Neutrophil (primary cell): Measurements from ENCODE around the gene COX6B2.

ENCODE experiments used
- H3K27ac ChIP-seq: fragments of 200-600 bp; sonication (generic); 2 replicates; pipeline ENCODE4 v1.5.1; 2016; ENCODE audit warnings: mild to moderate bottlenecking, moderate library complexity
- H3K27me3 ChIP-seq: fragments of 200-600 bp; sonication (generic); 2 replicates; pipeline ENCODE4 v1.6.0; 2016; ENCODE audit warnings: mild to moderate bottlenecking
- H3K36me3 ChIP-seq: fragments of 200-600 bp; sonication (generic); 2 replicates; pipeline ENCODE4 v1.5.1; 2017
- H3K4me1 ChIP-seq, 2 experiments: fragments of 200-600 bp in 1 of 2; sonication (generic) in 1 of 2; 1 replicate in 1 of 2; 2 replicates in 1 of 2; pipeline versions ENCODE4 v1.5.1 to v1.6.1; 2013 to 2016; ENCODE audit warnings: low read depth in 1 of 2, low read length in 1 of 2, mild to moderate bottlenecking in 1 of 2, moderate library complexity in 1 of 2; ENCODE audit not compliant: control insufficient read depth in 1 of 2, insufficient read depth in 1 of 2
- H3K4me3 ChIP-seq, 2 experiments: fragments of 200-600 bp in 1 of 2; sonication (generic) in 1 of 2; 1 replicate in 1 of 2; 2 replicates in 1 of 2; pipeline ENCODE4 v1.5.1; 2013 to 2016; ENCODE audit warnings: low read depth in 1 of 2, low read length in 1 of 2, mild to moderate bottlenecking in 1 of 2, moderate library complexity in 1 of 2
- H3K9me3 ChIP-seq: fragments of 200-600 bp; sonication (generic); 2 replicates; pipeline ENCODE4 v1.5.1; 2016
- CTCF ChIP-seq: fragments of 200-600 bp; sonication (generic); IDR thresholded peaks from 2 replicates; pipeline ENCODE4 v1.5.1; 2016; ENCODE audit warnings: antibody characterized with exemption

COX6B2 gene

GRCh38 chr19:55322204-55322885 is 32.2 kb downstream of the COX6B2 start:
- H3K4me3 ChIP-seq, result no peak overlapping the region
- H3K36me3 ChIP-seq, result no peaks in the 10 kb centered on the region
- no peak overlapping the region for H3K27ac ChIP-seq

GRCh38 chr19:55321466-55322137 is 32.9 kb downstream of the COX6B2 start:
- no peak for TF ChIP-seq CTCF
- Histone ChIP-seq H3K27me3 (no peaks in the 10 kb centered on the region), H3K4me3 (no peak overlapping the region), H3K9me3 (no peaks in the 10 kb centered on the region), H3K4me1 (peaks cover 43 to 48% of the 10 kb centered on the region in 2 experiments), H3K36me3 (no peaks in the 10 kb centered on the region), H3K27ac (no peak overlapping the region)

More at GRCh38 chr19:55322204-55322885, 32.2 kb downstream of the COX6B2 start:
- no peak for TF ChIP-seq CTCF
- H3K9me3 ChIP-seq, result no peaks in the 10 kb centered on the region
- no peaks in the 10 kb centered on the region for H3K27me3 ChIP-seq
- H3K4me1 ChIP-seq, result peaks cover 46 to 51% of the 10 kb centered on the region in 2 experiments

DNA sequence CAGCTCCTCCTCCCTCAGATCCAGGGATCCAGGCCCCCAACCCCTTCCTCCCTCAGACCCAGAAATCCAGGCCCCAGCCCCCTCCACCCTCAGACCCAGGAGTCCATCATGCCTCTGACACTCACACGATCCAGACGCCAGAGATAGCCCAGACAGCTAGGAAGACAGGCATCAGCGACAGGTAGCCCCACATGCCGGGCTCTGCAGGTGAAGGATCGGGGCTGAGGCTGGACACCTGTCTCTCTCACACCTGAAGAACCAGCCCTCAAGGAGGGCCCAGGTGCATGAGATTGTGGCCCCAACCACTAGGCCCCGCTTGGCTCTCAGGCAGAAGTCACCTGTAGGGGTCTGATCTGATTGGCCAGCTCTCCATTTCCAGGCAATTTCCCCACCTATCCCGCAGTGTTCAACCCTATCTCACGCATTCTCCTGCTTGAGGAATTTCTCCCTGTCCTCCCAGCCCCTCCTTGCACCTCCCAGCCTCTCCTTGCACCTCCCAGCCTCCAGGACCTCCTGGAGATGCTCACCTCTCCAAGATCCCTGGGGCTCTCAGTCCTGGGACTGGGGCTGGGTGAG is 33.6 kb downstream of the COX6B2 start:
- Histone ChIP-seq H3K36me3 (no peaks in the 10 kb centered on the region), H3K4me1 (peaks cover 37 to 45% of the 10 kb centered on the region in 2 experiments), H3K9me3 (no peaks in the 10 kb centered on the region), H3K27me3 (no peaks in the 10 kb centered on the region), H3K27ac (no peak overlapping the region), H3K4me3 (no peak overlapping the region)
- no peak for TF ChIP-seq CTCF

GRCh38 chr19:55319785-55320184 is 34.7 kb downstream of the COX6B2 start:
- H3K27ac ChIP-seq, result no peak overlapping the region
- no peaks in the 10 kb centered on the region for H3K36me3 ChIP-seq
- H3K27me3 ChIP-seq, result no peaks in the 10 kb centered on the region
- peaks cover 25 to 35% of the 10 kb centered on the region in 2 experiments for H3K4me1 ChIP-seq
- no peaks in the 10 kb centered on the region for H3K9me3 ChIP-seq
- no peak for TF ChIP-seq CTCF
- H3K4me3 ChIP-seq, result no peak overlapping the region

GRCh38 chr19:55316646-55317045 is 37.9 kb downstream of the COX6B2 start:
- Histone ChIP-seq H3K4me3 (no peak overlapping the region), H3K27ac (no peak overlapping the region)
- no peak for TF ChIP-seq CTCF

More at GRCh38 chr19:55316646-55317045, 37.9 kb downstream of the COX6B2 start:
- Histone ChIP-seq H3K4me1 (peaks cover 10 to 13% of the 10 kb centered on the region in 2 experiments), H3K27me3 (no peaks in the 10 kb centered on the region), H3K36me3 (no peaks in the 10 kb centered on the region), H3K9me3 (no peaks in the 10 kb centered on the region)
